Measurements from ENCODE around the gene RNU1-3.
A peak's percentile ranks its signal among the peaks of the same experiment; 100 is the strongest.
"Not testable (repeated sequence)": the region's sequence is repeated elsewhere in the genome, so short reads cannot be mapped to it uniquely, and the experiment has no call there.

Gene RNU1-3

GRCh38 chr1:16621681-16622315 is 45.0 kb downstream of the RNU1-3 start:
- DNase-seq = not testable (repeated sequence)

DNA sequence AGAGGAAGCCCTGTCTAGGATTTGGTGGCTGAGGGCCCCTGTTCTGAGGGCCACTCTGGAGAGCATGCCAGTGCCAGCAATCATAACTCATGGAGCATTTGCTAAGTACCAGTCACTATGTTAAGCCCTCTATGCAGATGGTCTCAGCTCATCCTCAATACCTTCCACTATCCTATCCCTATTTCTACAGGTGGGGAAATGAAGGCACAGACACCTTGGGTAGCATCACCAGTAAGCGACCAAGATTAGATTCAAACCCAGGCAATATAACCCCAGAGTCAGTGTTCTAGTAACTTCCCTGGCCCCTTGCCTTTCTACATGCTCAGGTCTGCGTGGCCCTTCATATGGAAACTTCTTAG is 45.5 kb downstream of the RNU1-3 start:
- no peak for DNase-seq

- DNase-seq = not testable (repeated sequence)
Measured at GRCh38 chr1:16619803-16620501, 46.8 kb downstream of the RNU1-3 start.

- DNase-seq = peak in 10 of 56 donors; percentile 36 to 73 (median 50)
Measured at GRCh38 chr1:16618719-16619118, 48.0 kb downstream of the RNU1-3 start.

DNA sequence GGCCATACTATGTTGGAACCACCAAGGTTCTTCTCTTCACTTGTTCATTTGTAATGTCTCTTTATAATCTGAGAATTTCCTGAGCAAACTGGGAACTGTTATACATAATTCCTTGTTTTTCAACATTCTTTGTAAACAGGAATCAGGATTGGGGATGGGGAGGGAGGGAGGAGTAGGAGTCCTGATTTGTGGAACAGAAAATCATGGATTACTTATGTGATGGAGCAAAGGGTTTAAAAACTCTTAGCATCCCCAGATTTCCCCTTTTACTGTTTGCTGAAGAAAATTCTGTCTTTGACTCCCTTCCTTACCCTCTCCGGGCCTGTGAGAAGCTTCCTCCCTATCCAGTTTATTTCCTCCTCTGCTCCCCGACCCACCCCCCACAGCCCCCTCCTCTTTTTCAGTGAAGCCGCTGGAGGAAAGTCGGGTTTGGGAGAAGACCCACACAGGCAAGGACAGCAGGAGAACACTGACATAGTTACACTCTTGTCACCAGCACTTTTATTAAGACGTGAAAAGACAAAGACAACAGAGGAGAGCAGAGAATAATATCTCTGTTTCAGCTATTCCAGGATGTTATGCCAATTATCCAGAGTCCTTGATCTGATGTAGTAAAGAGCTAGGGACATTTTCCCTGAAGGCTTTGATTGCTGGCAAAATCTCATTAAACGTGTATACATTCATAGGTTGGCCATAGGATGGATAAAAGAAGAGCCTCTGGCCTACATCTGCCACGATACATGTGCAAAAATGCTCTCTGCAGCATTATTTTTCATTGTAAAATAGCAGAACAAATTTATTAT is 48.8 kb downstream of the RNU1-3 start:
- DNase-seq = no peak

GRCh38 chr1:16617114-16617631 is 49.6 kb downstream of the RNU1-3 start:
- no peak for DNase-seq
